ENCODE results near the gene CLDN9.
A peak's percentile ranks its signal among the peaks of the same experiment; 100 is the strongest.

The CLDN9 gene

GRCh38 chr16:3000540-3000939, 12.2 kb upstream of the CLDN9 start:
- TF ChIP-seq SUZ12 (IDR thresholded peaks at IDR 0.05; ENCODE audit: extremely low read depth, insufficient read depth, insufficient read length): no peak
- no peak for TF ChIP-seq ZNF274 (IDR thresholded peaks at IDR 0.05; ENCODE audit: low read depth, low read length)
- no peak for TF ChIP-seq YY1 (IDR thresholded peaks at IDR 0.05; ENCODE audit: insufficient read depth, insufficient read length)
- Histone ChIP-seq H3K9me3 (ENCODE audit: insufficient read depth, low read length) (no peaks in the 10 kb centered on the region), H3K4me3 (ENCODE audit: insufficient read length, low read depth) (no peak overlapping the region), H3K9ac (ENCODE audit: insufficient read length, low read depth) (no peak overlapping the region), H3K4me1 (ENCODE audit: insufficient read depth, insufficient read length) (peaks cover 29% of the 10 kb centered on the region), H3K36me3 (ENCODE audit: insufficient read depth, insufficient read length, low read length) (no peaks in the 10 kb centered on the region), H3K27me3 (ENCODE audit: insufficient read depth, insufficient read length) (no peaks in the 10 kb centered on the region)
- DNase-seq (ENCODE audit: low read depth, low spot score): no peak

GRCh38 chr16:3001316-3001715, 11.4 kb upstream of the CLDN9 start:
- TF ChIP-seq ZNF274 (IDR thresholded peaks at IDR 0.05; ENCODE audit: low read depth, low read length) (no peak), YY1 (IDR thresholded peaks at IDR 0.05; ENCODE audit: insufficient read depth, insufficient read length) (no peak), SUZ12 (IDR thresholded peaks at IDR 0.05; ENCODE audit: extremely low read depth, insufficient read depth, insufficient read length) (no peak)
- Histone ChIP-seq H3K36me3 (ENCODE audit: insufficient read depth, insufficient read length, low read length) (no peaks in the 10 kb centered on the region), H3K27me3 (ENCODE audit: insufficient read depth, insufficient read length) (no peaks in the 10 kb centered on the region), H3K9ac (ENCODE audit: insufficient read length, low read depth) (no peak overlapping the region), H3K4me1 (ENCODE audit: insufficient read depth, insufficient read length) (peaks cover 34% of the 10 kb centered on the region), H3K9me3 (ENCODE audit: insufficient read depth, low read length) (no peaks in the 10 kb centered on the region), H3K4me3 (ENCODE audit: insufficient read length, low read depth) (no peak overlapping the region)
- no peak for DNase-seq (ENCODE audit: low read depth, low spot score)

- Histone ChIP-seq H3K4me3 (ENCODE audit: insufficient read length, low read depth) (no peak overlapping the region), H3K36me3 (ENCODE audit: insufficient read depth, insufficient read length, low read length) (no peaks in the 10 kb centered on the region), H3K4me1 (ENCODE audit: insufficient read depth, insufficient read length) (peaks cover 34% of the 10 kb centered on the region), H3K9ac (ENCODE audit: insufficient read length, low read depth) (no peak overlapping the region), H3K27me3 (ENCODE audit: insufficient read depth, insufficient read length) (peaks cover 13% of the 10 kb centered on the region), H3K9me3 (ENCODE audit: insufficient read depth, low read length) (no peaks in the 10 kb centered on the region)
- TF ChIP-seq ZNF274 (IDR thresholded peaks at IDR 0.05; ENCODE audit: low read depth, low read length) (no peak), SUZ12 (IDR thresholded peaks at IDR 0.05; ENCODE audit: extremely low read depth, insufficient read depth, insufficient read length) (no peak), YY1 (IDR thresholded peaks at IDR 0.05; ENCODE audit: insufficient read depth, insufficient read length) (no peak)
- DNase-seq (ENCODE audit: low read depth, low spot score): peak; percentile 100
Observed at GRCh38 chr16:3003582-3004270, 9.0 kb upstream of the CLDN9 start.

- Histone ChIP-seq H3K36me3 (ENCODE audit: insufficient read depth, insufficient read length, low read length) (no peaks in the 10 kb centered on the region), H3K4me1 (ENCODE audit: insufficient read depth, insufficient read length) (peaks cover 35% of the 10 kb centered on the region), H3K4me3 (ENCODE audit: insufficient read length, low read depth) (peak overlapping the region; percentile 10), H3K27me3 (ENCODE audit: insufficient read depth, insufficient read length) (peaks cover 13% of the 10 kb centered on the region), H3K9ac (ENCODE audit: insufficient read length, low read depth) (no peak overlapping the region), H3K9me3 (ENCODE audit: insufficient read depth, low read length) (no peaks in the 10 kb centered on the region)
- no peak for DNase-seq (ENCODE audit: low read depth, low spot score)
- TF ChIP-seq SUZ12 (IDR thresholded peaks at IDR 0.05; ENCODE audit: extremely low read depth, insufficient read depth, insufficient read length): no peak
- TF ChIP-seq YY1 (IDR thresholded peaks at IDR 0.05; ENCODE audit: insufficient read depth, insufficient read length): no peak
- no peak for TF ChIP-seq ZNF274 (IDR thresholded peaks at IDR 0.05; ENCODE audit: low read depth, low read length)
Observed at GRCh38 chr16:3004319-3004718, 8.4 kb upstream of the CLDN9 start.

DNA sequence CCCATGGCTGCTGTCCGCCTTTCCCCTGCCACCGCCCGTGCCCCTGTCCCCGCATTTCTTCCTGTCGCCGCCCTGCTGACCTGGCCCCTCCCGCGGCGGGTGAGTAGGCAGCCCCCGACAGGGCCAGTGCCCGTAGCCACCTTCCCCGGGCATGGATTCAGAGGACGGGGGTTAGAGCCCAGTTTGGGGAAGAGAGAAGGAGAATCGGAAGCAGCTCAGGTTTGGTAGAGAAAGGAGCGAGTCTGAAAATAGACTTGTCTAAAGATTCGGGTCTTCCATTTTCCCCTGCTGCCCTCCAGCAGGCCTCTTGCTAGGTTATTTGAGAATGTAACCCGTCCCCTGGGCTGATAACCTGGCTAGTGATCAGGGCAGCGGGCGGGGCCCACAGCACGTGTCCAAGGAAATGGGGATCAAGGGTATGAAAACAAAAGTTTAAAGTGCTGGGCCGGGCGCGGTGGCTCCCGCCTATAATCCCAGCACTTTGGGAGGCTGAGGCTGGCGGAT, 7.9 kb upstream of the CLDN9 start:
- Histone ChIP-seq H3K36me3 (ENCODE audit: insufficient read depth, insufficient read length, low read length) (no peaks in the 10 kb centered on the region), H3K27me3 (ENCODE audit: insufficient read depth, insufficient read length) (peaks cover 13% of the 10 kb centered on the region), H3K9ac (ENCODE audit: insufficient read length, low read depth) (peak overlapping the region; percentile 47), H3K9me3 (ENCODE audit: insufficient read depth, low read length) (no peaks in the 10 kb centered on the region), H3K4me3 (ENCODE audit: insufficient read length, low read depth) (peak overlapping the region; percentile 17), H3K4me1 (ENCODE audit: insufficient read depth, insufficient read length) (peaks cover 32% of the 10 kb centered on the region)
- TF ChIP-seq YY1 (IDR thresholded peaks at IDR 0.05; ENCODE audit: insufficient read depth, insufficient read length) (no peak), ZNF274 (IDR thresholded peaks at IDR 0.05; ENCODE audit: low read depth, low read length) (no peak), SUZ12 (IDR thresholded peaks at IDR 0.05; ENCODE audit: extremely low read depth, insufficient read depth, insufficient read length) (no peak)
- DNase-seq (ENCODE audit: low read depth, low spot score): no peak

DNA sequence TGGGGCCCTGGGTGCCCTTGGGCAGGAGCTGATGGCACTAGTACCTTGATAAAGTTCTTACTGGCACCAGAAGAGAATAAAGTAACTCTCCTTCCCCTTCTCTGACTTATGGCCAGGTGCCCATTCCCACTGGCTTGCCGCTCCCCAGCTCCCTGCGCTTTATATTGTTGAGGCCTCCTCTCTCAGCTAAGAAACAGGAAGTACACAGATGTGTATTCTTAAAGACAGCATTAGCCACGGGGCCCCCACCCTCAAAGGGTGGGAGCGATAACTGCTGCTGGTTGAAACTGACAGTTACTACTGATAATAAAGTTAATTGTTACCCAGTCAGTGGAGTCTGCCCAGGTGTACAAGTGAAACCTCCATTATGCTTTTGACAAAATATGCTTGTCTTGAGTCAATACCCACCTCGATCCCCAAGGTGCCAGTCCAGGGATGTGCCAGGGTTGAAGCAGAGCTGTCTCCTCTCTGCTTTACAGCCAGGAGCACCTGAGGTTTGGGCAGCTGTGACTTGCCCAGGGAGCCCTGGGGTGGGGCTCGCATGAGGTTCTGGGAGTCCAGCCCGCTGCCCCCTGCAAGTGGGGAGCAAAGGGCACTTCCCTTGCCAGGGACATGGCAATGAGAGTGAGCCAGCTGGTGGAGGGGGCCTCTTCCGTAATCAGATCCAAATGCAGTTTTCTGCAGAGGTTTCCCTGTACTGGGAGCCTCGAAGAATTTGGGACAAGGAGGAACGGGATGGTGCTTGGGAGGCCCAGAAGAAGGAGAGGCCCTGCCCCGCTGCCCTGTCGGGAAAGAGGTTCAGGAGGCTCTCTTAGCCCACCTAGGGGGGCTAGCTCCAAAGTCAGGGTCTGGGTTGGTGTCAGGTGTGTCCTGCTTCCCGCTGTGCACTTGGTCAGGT, 5.4 kb upstream of the CLDN9 start:
- Histone ChIP-seq H3K4me3 (ENCODE audit: insufficient read length, low read depth) (peak overlapping the region; percentile 50), H3K9ac (ENCODE audit: insufficient read length, low read depth) (peak overlapping the region; percentile 92), H3K9me3 (ENCODE audit: insufficient read depth, low read length) (no peaks in the 10 kb centered on the region), H3K36me3 (ENCODE audit: insufficient read depth, insufficient read length, low read length) (no peaks in the 10 kb centered on the region), H3K4me1 (ENCODE audit: insufficient read depth, insufficient read length) (peaks cover 25% of the 10 kb centered on the region), H3K27me3 (ENCODE audit: insufficient read depth, insufficient read length) (peaks cover 22% of the 10 kb centered on the region)
- TF ChIP-seq ZNF274 (IDR thresholded peaks at IDR 0.05; ENCODE audit: low read depth, low read length) (no peak), SUZ12 (IDR thresholded peaks at IDR 0.05; ENCODE audit: extremely low read depth, insufficient read depth, insufficient read length) (no peak), YY1 (IDR thresholded peaks at IDR 0.05; ENCODE audit: insufficient read depth, insufficient read length) (no peak)
- no peak for DNase-seq (ENCODE audit: low read depth, low spot score)
